ELF-1 (cell line): ENCODE measurements around the gene CAPG.
A peak's percentile ranks its signal among the peaks of the same experiment; 100 is the strongest.
"Not testable (repeated sequence)": the region's sequence is repeated elsewhere in the genome, so short reads cannot be mapped to it uniquely, and the experiment has no call there.

Experiments used
- DNase-seq: peaks from one replicate; pipeline ENCODE4 v3.0.0-alpha.2; 2016; ENCODE audit warnings: low read depth, low spot score

The CAPG gene

DNA sequence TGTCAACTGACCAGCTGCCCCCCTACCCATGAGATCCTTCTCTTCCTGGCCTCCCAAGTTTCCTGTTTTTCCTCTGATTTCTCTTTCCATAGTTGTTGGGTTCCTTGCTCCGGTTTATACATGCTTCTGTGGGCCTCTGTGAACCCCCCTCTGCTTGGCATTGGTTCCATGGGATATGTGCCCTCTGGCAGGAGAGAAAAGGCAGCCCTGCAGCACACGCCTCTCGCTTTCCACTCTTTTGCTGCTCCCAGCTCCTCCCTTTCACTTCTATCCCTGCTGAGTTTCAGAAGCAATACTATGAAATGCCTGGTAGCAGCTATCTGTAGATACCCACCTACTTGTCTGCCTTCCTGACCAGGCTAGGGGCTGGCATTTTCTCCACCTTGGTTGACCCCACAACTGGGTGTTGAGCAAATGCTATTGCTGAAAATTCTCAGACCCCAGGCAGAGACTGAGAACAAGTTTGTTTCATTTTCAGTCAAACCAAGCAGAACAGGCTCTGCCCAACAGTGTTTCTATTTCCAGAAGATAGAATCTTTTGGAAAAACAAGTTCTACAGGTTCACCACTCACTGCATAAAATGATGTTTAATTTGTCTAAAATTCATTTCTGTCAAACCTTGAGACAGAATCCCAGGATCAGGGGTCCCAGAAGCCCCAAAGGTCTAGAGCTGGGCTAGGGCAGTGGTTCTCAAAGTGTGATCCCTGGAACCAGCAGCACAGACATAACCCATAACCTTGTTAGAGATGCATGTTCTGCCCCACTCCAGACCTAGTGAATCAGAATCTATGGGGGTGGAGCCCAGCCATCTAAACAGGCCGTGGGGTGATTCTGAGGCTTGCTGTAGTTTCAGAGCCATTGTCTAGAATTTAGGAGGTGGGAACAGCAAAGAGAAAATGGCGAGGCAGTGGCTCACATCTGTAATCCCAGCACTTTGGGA lies 13.4 kb downstream of the CAPG start:
- peak; percentile 18 for DNase-seq

DNA sequence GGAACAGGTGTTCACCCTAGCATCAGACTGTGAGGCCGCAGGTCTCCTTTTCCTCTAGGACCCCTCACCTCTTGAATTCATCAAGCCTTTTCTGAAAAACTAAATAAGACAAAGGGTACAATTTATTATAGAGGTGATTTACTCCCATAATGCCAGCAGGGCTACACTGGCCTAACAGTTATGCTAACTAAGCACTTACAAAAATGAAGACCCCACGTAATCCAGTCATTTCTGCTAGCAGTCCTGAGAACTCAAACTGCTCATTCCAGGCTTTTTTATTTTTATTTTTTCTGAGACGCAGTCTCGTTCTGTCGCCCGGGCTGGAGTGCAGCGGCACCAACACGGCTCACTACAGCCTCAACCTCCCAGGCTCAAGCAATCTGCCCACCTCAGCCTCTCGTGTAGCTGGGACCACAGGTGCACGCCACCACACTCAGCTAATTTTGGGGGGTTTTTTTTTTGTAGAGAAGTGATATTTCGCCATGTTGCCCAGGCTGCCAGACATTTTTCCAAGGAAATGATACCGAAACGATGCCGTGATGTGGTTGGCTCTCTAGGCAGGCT lies 14.2 kb downstream of the CAPG start:
- no peak for DNase-seq

GRCh38 chr2:85394976-85395375 lies 15.2 kb downstream of the CAPG start:
- no peak for DNase-seq

DNA sequence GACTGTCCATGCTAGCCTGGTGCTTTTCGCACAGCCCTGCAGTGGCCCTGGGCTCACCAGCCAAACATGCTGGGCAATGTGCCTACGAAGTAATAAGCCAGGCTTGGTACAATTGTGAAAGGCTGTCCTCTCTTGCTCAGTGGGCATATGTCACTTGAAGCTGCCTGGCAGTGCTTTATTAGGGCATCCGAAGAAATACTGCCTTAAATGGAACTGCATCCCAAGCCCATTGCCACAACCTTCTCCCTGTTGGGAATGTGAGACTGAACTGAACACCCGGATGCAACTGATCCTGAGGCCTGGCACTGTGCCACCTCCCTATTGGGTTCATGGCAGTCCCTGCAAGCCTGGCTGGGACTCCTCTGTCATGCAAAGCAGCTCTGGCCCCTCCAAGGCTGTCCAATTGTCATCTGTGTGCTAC lies 15.9 kb downstream of the CAPG start:
- DNase-seq, result no peak

DNA sequence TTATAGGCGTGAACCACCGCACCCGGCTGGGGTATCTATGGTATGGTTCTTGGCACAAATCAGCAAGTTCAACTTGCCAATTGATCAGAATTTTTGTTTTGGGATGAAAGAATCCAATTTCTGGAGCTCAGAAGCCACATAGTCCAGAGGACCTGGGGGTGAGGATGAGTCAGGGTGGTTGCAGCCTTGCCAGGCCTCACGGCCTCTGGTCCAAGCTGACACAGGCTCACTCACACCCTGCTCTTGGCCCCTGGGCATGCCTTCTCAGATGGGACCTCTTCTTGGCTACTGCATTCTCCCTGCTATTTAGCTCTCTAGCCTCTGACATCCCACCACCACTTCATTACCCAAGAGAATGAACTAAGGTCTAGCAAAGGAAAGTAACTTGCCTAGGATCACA lies 16.3 kb downstream of the CAPG start:
- DNase-seq, result no peak

GRCh38 chr2:85390941-85391669 lies 19.1 kb downstream of the CAPG start:
- DNase-seq, result peak; percentile 86

DNA sequence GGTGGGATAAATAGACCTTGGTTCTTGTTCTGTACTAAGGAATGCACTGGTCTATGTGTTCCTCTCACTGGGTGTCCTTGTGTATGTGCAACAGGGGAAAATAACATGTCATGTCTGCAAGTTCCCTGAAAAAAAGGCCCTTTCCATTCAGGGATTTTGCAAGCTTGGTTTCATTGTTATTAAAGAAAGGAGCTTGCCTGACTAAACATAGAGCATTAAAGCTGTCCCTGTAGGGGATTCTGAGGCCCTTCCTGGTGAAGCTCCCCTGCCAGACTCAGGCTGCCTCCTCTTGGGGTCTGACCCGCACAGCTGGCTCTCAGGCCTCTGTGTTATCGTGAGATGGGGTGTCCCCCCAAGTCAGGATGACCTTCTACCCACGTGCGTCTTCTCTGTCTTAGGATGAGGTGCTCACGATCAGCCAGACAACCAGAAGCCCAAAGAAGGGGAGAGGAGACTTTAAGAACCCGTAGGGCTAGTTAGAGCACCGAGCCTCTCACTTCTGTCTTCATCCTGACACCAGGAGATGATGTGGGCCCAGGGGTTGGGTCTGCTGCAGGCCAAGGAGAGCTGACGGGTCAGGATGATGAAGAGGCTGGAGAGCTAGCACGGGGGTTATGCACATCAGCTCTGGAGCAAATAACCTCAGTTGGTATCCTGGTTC lies 21.2 kb downstream of the CAPG start:
- DNase-seq, result no peak

- DNase-seq, result no peak
These were observed 22.4 kb downstream of the CAPG start for GRCh38 chr2:85387754-85388153.

GRCh38 chr2:85385746-85386145 lies 24.4 kb downstream of the CAPG start:
- no peak for DNase-seq

- no peak for DNase-seq
These were observed 26.3 kb downstream of the CAPG start for GRCh38 chr2:85383850-85384249.

- DNase-seq, result not testable (repeated sequence)
These were observed 27.0 kb downstream of the CAPG start for GRCh38 chr2:85383151-85383550.

GRCh38 chr2:85380048-85380447 lies 30.1 kb downstream of the CAPG start:
- no peak for DNase-seq

DNA sequence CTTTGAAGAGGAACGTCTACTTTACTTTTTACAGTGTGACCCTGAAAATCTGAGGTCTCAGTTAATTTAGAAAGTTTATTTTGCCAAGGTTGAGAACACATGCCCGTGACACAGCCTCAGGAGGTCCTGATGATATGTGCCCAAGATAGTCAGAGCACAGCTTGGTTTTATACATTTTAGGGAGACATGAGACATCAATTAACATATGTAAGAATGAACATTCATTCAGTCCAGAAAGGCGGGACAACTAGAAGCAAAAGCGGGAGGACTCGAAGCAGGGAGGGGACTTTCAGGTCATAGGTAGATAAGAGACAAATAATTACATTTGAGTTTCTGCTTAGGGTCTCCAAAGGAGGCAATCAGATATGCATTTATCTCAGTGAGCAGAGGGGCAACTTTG lies 31.9 kb downstream of the CAPG start:
- no peak for DNase-seq

DNA sequence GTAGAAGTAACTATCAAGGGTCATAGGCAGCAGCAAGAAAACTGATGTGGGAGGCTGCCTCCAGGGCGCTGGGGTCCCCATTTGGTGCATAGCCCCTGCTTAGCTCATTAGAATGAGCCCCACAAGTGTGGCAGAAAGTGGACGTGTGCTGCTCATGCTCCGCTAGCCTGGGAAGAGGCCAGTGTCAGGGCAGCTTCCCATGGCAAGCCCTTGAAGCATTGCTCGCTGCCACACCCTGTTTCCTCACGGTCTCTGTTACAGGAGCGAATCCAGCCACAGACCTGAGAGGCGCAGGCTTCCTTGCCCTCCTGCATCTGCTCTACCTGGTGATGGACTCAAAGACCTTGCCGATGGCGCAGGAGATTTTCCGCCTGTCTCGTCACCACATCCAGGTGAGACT lies 33.1 kb downstream of the CAPG start:
- no peak for DNase-seq

- DNase-seq, result no peak
These were observed 33.7 kb downstream of the CAPG start for GRCh38 chr2:85376291-85377065.

- no peak for DNase-seq
These were observed 39.1 kb downstream of the CAPG start for GRCh38 chr2:85371045-85371444.

- DNase-seq, result no peak
These were observed 40.7 kb downstream of the CAPG start for GRCh38 chr2:85369500-85369899.

- no peak for DNase-seq
These were observed 41.2 kb downstream of the CAPG start for GRCh38 chr2:85368921-85369320.

GRCh38 chr2:85367180-85367579 lies 43.0 kb downstream of the CAPG start:
- DNase-seq, result no peak

DNA sequence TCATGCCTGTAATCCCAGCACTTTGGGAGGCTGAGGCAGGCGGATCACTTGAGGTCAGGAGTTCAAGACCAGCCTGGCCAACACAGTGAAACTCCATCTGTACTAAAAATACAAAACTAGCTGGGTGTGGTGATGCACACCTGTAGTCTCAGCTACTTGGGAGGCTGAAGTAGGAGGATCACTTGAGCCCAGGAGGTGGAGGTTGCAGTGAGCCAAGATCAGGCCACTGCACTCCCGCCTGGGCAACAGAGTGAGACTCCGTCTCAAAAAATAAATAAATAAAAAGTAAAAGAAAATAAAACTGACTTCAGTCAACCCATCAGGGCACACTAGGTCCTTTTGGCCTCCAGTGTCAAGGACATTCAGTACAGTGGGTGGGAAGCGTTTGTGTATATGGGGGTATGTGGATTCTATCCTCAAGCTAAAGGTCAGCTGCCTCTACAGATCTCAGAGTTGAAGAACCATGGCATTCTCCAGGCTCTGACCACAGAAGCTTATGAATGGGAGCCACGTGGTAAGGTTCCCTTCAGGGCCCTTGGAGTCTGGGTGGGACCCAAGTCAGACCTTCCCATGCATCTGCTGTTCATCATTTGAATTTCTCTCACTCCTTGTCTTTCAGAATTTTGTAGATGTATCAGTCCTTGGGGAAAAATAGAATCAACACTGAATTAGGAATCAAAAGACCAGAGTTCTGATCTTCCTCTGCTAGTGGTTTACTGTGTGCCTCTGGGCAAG lies 47.3 kb downstream of the CAPG start:
- DNase-seq, result not testable (repeated sequence)
